HG03135 (cell line): ENCODE results near the gene NGEF.

Experiments used
- ATAC-seq: cut with Tn5 transposase; IDR thresholded peaks from one replicate; pipeline ENCODE4 v1.9.1; 2021; ENCODE audit warnings: mild to moderate bottlenecking, moderate library complexity; ENCODE audit not compliant: unreplicated experiment

The NGEF gene

DNA sequence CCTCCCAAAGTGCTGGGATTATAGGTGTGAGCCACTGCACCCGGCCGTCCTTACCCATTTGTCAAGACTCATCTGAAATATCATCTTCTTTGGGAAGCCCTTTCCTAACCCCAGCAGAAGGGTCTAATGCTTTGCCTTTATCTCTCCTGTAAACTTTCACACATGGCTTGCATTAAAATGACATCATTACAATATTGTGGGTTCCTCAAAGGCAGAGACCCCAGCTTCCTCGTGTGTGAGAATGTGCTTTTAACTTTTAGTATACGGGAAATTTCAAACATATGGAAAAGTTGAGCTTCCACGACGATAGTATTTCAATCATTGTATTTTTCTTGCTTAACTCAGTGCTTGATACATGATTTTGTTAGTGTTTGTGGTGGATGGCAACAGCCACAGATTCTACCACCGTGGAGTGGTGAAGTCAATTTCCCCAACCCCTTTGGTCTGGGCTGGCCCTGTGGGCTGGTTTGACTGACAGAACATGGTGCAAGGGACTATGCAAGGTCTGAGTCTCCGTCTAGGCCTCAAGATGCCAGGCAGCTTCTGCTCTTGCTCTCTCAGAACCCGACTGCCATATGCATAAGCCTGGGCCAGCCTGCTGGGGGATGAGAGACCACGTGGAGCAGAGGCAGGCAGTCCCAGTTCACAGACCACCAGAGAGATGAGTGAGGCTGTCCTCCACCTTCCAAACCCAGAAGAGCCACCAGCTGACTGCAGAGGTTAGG lies 39.9 kb downstream of the NGEF start:
- no peak for ATAC-seq

DNA sequence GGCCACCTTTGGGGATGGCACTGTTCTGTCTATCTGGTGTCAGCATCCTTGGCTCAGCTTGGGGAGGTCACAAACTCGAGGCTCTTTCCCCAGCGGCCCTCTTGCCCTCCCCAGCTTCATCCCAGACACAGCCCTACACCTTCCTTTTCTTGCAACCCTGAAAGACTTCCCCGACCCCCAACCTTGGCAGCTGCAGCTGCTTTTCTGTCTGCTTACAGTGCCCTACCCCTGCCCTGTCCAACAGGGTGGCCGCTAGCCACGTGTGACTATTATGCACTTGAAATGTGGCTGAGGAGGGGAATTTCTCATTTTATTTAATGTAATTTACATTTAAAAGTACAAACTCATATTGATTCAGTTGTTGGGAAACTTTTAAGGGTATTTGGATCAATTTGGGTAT lies 41.3 kb downstream of the NGEF start:
- no peak for ATAC-seq

DNA sequence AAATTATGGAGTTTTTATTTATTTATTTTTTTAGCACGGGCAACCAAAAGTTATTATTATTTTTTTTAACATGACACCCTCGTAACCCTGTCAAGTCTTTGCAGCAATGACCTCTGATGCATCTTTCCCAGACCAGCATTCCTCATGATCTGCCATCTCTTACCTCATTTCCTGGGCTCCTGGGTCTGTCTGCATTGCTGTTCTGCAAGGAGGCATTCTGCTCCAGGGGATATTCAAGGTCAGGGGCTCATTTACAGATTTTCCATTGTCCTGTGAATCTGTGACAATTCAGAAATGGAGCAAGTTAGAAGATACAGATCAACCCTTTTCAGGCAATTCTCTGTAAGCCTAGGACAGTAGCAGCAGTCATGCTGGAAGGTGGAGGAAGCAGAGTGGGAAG lies 43.0 kb downstream of the NGEF start:
- ATAC-seq = no peak

DNA sequence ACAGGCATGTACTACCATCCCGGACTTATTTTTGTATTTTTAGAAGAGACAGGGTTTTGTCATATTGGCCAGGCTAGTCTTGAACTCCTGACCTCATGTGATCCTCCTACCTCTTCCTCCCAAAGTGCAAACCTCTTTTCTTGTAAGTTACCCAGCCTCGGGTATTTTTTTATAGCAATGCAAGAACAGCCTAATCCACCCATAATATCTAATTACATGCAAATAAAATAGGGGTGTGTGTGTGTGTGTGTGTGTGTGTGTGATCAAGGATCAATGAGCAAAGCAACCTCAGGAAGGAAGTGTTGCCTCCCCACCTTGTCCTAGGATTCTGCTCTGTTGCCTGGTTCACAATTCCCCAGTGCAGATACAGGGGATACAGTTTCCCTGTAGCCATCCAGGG lies 45.6 kb downstream of the NGEF start:
- no peak for ATAC-seq

DNA sequence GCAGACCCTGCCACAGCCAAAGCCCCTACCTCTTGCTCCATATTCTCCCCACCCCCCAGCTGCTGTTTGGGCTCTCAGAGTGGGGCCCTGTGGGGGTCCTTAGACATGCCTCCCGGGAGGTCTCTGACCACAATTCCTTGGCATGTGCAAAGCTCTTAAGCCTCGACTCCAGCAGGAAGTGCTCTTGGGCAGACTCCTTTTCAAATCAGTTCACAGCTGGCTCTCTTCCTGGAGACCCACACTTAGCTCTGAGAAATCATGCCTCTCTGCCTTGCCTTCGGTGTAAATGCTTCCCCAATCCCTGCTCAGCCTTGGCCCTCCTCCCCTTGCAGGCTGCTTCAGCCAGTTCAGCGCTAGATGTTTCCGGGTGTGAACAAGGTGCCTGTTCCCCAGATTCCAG lies 46.9 kb downstream of the NGEF start:
- ATAC-seq = no peak

DNA sequence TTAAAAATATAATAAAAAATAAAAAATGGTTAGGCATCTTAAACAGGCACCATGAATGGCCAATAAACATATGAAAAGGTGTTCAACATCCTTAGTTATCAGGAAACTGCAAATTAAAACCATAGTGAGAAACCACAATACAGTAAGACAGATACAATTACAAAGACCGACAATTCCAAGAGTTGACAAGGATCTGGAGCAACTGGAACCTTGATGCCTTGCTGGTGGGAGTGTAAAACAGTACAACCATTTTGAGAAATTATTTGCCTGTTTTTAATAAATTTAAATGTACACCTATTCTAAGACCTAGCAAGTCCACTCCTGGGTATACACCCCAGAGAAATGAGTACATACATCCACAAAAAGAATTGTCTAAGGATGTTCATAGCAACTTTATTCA lies 49.1 kb downstream of the NGEF start:
- no peak for ATAC-seq

DNA sequence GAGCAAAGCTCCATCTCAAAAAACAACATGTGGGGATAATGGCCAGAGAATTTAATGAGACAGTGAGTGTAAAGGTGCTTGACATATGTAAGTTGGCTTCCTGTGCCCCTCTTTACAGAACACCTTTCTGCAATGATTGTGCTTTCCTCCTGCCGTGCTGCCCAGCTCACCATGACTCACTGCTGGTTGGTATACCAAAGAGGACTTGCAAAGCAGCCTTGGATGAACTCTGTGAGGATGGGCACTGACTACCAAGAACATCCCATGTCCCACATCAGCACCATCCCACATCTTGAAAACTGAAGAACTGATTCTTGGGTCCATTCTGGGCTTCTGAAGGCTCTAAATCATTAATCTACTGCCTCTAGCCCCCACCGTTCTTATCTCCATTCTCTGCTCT lies 52.2 kb downstream of the NGEF start:
- ATAC-seq = no peak

DNA sequence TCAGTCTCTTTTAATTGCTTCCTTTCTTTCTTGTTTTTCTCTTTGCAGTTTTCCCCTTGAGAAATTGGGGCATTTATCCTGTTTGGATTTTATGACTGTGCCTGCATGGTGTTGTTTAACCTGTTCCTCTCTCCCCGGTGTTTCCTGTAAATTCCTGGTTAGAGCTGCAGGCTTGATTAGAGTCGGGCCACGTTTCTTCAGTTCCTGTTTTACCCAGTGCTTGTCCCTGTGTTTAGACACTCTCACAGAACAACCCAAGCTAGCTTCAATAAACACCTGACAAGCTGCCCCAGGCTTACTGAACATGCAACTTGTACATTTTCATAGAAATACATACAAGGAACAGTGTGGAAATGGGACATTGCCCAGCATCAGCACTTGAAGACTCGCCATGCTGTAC lies 53.9 kb downstream of the NGEF start:
- ATAC-seq = no peak

DNA sequence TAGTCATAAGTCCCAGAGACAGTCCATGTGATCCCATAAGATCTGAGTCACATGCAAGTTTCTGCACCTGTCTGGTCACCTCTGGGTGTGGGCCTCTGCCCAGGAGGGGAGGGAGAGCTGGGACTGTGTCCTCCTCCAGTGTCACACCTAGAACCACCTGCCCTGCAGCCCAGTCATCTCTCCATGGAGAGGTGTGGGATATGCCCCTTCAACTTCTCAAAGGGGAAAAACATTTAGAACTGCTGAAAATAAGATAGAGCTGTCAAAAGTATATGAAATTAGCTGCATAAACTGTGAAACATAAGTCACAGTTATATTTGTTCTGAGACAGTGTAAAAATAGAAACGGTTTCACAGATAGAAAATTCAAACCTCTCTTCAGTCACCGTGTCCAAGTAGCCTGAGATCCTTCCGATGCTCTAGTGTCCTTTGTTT lies 55.4 kb downstream of the NGEF start:
- no peak for ATAC-seq

DNA sequence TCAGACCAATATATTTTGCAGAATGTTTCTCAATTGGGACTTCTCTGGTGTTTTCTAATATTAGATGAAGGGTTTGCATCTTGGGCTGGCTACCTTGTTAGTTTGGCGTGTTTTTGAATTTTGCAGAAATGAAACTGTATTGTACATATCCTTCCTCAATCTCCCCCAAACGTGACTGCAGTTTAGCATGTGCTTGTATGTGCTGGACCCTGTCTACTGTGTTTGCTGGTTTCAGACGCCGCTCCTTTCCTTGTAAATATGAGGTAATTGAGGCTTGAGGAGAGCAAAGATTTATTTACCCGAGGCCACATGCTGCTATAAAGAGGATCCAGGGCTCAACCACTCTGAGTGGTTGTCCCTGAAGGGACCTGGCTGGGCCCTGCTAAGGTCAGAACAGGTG lies 57.2 kb downstream of the NGEF start:
- ATAC-seq = no peak

DNA sequence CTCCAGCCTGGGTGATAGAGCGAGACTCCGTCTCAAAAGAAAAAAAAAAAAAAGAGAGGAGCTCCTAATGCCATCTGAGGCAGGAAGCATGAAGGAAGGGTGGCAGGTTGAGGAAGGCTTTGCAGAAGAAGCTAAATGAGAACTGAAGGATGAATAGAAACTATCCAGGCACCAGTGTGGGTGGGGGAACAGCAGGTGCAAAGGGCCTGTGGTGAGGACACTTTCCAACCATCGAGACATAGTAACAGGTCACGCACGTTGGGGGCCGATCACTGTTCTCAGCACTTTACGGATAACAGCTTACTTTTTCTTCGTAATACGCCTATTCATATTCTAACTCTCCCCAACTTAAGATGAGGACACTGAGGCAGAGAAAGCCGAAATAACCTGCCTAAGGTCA lies 58.4 kb downstream of the NGEF start:
- no peak for ATAC-seq

DNA sequence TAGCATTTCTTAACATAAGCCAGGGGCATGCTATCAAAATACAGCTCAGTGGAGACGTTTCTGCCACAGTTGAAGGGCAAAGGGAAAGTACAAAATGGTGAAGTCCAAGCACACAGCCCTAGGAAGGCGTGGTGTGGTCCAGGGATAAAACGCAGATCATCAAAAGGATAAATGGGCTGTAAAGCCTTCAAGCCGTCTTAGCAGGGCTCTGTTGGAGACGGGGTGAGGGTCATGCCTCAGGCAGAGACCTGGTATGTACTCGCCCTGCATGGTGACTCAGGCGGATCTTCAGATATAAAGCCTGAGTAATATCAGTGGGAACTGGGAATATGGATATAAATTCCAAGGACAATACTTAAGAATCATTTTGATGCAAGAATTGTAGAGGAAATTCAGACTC lies 61.2 kb downstream of the NGEF start:
- no peak for ATAC-seq

DNA sequence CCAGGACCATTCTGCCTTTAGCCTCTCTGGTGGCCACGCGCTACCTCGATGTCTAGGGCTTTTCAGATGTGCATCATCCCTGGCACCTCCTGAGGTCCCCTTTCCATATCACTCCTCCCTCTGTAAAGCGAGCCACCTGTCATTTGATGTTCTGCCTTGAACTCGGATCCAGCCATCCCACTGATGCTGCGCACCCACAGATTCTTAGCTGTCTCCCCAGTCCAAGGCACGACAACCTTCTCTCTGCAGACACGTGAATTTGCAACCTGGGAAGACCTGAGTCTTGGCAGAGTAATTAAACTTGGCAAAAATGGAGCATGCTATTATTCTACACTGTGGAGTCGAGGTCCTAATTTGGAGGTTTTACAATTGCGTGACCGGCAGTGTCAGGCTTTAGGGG lies 61.9 kb downstream of the NGEF start:
- ATAC-seq = no peak

DNA sequence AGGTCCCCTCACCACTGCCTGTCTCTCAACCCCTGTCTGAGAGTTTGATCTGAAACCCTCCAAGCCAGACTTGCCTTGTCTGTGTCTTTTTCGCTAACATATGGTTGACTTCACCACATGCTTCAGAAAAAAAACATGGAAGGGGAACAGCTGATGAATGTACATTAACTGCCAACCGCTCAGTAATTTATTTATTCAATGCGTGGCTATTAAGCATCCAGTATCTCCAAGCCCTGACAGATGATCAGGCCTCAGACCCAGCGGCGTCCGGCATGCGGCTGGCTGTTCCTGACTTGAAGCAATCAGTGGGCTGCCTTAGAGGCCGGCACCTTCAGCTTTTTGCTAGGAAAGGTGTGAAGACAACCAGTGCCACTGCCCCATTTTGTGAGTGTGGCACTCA lies 62.3 kb downstream of the NGEF start:
- ATAC-seq = no peak

DNA sequence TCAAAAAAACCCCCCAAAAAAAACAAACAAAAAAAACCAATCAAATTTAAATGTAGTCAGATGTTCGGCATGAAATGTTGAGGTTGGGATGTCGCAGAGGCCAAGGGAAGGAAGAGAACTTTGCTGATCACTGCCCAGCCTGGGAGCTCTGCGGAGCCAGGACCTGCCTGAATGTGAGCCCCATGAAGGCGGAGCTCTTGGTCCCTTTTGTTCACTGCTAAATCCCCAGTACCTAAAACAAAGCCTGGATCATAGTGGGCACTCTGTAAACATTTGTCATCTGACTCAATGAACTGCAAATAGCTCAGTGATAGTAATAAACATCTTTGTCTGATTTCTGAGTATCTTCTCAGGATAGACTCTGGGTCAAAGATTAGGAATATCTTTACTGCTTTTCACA lies 64.0 kb downstream of the NGEF start:
- ATAC-seq = no peak

DNA sequence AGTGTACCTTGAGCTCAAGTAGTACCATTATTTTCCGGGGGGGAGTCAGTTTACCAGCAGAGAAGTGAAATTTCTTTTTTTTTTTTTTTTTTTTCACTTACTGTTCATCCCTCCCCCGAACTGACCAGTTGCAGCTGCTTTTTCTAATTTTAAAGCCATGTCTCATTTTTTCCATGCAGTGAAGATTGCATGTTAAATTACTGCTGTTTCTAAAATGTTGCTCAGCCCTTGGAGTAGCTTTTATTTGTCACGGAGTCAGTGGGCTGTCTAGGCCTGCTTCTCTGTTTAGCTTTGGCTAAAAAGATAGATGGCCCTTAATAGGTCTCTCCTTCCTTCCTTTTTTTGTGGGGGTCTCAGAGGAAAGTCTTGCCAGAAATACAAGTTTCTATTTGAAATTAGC lies 70.2 kb downstream of the NGEF start:
- no peak for ATAC-seq

DNA sequence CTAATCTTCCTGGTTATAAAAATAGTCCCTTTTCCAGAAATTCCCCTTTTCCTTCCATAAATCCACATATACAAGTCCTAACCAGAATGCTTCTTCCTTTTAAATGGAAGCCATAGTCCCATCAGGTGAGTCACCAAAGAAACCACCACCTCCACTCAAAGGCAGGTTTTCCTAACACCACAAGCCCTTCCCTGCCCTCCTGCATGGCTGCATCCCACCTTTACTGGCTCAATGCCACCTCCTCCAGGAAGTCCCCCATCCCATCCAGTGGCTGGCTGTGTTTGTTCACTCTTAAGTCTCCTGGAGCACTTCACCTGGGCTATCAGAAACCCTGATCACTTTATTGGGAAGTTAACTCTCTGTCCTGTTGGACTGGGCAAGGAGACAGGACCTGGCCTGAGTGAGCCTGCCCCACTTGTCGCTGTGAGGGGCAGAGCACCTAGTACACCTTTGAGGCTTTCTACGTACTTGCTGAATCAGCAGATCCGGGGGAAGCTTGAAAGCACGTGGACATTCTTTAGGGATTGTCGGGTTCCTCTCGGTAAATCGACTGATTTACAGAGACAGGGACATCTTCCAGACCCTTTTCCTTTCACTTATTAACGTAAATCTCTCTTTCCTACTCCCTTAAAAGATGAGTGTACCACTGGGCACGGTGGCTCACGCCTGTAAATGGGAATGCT lies 71.0 kb downstream of the NGEF start:
- ATAC-seq = no peak

DNA sequence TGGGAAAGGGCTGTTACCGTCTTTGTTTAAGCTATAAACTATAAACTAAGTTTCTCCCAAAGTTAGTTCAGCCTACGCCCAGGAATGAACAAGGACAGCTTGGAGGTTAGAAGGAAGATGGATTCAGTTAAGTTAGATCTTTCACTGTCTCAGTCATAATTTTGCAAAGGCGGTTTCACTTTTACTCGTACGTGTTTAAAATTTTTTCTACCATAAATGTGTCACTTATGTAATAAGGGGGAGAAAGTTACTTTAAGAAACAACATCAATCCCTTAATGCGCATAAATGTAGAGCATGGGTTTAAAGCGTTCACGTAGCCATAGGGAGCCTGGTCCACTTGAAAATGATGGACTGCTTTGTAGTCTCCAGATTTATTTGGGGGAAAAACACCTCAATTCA lies 71.7 kb downstream of the NGEF start:
- ATAC-seq = no peak

DNA sequence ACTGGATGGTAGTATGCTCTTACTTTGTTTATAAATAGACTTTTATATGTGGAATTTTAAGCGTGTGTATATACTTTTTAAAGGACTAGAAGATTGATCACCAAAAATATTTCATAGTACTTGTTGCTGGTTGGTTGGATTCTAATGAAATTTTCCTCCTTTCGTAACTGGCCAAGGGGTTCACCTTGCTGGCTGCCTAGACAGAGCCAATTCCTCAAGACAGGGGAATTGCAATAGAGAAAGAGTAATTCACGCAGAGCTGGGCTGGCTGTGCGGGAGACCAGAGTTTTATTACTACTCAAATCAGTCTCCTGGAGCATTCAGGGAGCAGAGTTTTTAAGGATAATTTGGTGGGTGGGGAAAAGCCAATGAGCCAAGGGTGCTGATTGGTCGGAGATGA lies 72.3 kb downstream of the NGEF start:
- no peak for ATAC-seq

DNA sequence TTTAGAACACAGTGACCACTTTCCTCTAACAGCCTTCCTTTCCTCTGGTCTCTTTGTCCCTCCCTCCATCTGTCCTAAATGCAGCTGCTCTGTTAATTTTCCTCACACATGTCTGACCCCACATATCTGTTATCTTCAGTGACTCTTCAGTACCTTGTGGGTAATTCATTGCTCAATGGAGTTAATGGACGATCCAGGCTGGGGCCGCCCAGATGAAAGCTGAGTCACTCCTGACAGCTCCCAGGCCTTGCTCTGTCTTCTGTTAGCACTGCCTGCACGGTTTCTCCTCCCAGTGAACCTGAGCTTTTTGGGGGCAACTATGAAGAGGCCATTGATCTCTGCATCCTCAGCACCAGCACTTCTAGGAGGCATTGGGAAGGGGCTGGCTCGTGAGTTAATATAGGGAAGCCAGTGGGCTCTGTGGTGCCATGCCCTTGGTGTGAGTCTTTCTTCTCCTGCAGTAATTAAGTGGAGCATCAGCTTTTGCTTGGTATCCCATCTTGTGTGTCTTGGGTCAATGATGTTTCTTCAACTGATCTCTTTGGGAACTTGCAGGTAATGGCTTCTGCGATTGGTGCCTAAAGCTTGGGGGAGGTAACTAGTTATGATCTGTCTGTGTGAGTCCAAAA lies 75.7 kb downstream of the NGEF start:
- ATAC-seq = no peak

DNA sequence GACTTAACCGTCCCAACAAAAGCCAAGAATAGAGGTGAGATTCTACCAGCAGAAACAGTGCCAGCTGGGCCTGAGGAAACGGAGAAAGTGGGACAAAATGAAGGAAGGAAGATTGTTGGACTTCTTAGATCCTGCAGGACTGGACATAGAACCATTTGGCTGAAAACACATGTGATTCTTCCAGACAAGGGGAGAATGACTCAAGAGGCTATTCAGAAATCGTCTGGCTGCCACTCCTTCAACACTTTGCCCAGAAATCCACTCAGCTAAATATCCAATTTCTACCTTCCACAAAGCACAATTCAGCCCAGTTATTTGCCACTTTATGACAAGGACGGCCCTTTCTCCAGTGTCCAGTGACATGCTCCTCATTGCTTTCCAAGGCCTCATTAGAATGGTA lies 81.4 kb downstream of the NGEF start:
- ATAC-seq = no peak

DNA sequence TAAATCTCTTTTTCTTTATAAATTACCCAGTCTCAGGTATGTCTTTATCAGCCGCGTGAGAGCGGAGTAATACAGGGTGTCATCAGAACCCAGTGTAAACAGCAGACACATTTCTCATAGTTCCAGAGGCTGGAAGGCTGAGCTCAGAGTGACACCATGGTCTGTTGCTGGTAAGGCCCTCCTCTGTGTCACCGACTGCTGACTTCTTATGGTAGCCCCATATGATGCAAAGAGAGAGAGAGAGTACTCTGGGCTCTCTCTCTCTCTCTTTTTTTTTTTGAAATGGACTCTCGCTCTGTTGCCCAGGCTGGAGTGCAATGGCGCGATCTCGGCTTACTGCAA lies 83.0 kb downstream of the NGEF start:
- ATAC-seq = no peak
